RPMI7951 (cell line): ENCODE measurements around the gene RBMS1. TPM values are rescaled to one million over a fixed set of nuclear protein-coding genes. Genes with fewer than 3 reads are reported as not detected.

Experiments used
- DNase-seq: peaks from one replicate; pipeline ENCODE4 v3.0.0-alpha.2; 2012; ENCODE audit warnings: low read depth
- total RNA-seq: library from RNA; depleted of rRNA; stranded (reverse); fragments of >200 nt; shearing (Covaris generic); gene quantifications from 2 replicates; pipeline ENCODE4 v1.2.3, GENCODE V29; 2014

RBMS1 gene
- total RNA-seq, 1 experiment from 2014 or later = 82.7 TPM

- DNase-seq = no peak
Observed at GRCh38 chr2:160363961-160364360, 129.6 kb downstream of the RBMS1 start.

- DNase-seq = no peak
Observed at GRCh38 chr2:160363055-160363454, 130.6 kb downstream of the RBMS1 start.

- no peak for DNase-seq
Observed at GRCh38 chr2:160362541-160362940, 131.1 kb downstream of the RBMS1 start.

- no peak for DNase-seq
Observed at GRCh38 chr2:160362018-160362417, 131.6 kb downstream of the RBMS1 start.

GRCh38 chr2:160360089-160360757 is 133.4 kb downstream of the RBMS1 start:
- DNase-seq = no peak

GRCh38 chr2:160358046-160358445 is 135.6 kb downstream of the RBMS1 start:
- peak; percentile 68 for DNase-seq

GRCh38 chr2:160356485-160356884 is 137.1 kb downstream of the RBMS1 start:
- no peak for DNase-seq

- no peak for DNase-seq
Observed at GRCh38 chr2:160355080-160355479, 138.5 kb downstream of the RBMS1 start.

- DNase-seq = no peak
Observed at GRCh38 chr2:160354677-160355076, 138.9 kb downstream of the RBMS1 start.

GRCh38 chr2:160353813-160354212 is 139.8 kb downstream of the RBMS1 start:
- no peak for DNase-seq

GRCh38 chr2:160353166-160353565 is 140.4 kb downstream of the RBMS1 start:
- no peak for DNase-seq

GRCh38 chr2:160352500-160352899 is 141.1 kb downstream of the RBMS1 start:
- DNase-seq = no peak

- peak; percentile 76 for DNase-seq
Observed at GRCh38 chr2:160351956-160352355, 141.7 kb downstream of the RBMS1 start.

- DNase-seq = no peak
Observed at GRCh38 chr2:160349306-160349705, 144.3 kb downstream of the RBMS1 start.

- DNase-seq = no peak
Observed at GRCh38 chr2:160347269-160347863, 146.2 kb downstream of the RBMS1 start.

GRCh38 chr2:160345071-160345764 is 148.4 kb downstream of the RBMS1 start:
- no peak for DNase-seq

GRCh38 chr2:160343404-160343803 is 150.2 kb downstream of the RBMS1 start:
- DNase-seq = no peak

GRCh38 chr2:160339726-160340125 is 153.9 kb downstream of the RBMS1 start:
- no peak for DNase-seq

- no peak for DNase-seq
Observed at GRCh38 chr2:160338901-160339685, 154.5 kb downstream of the RBMS1 start.

GRCh38 chr2:160337728-160338127 is 155.9 kb downstream of the RBMS1 start:
- no peak for DNase-seq

GRCh38 chr2:160336635-160337034 is 157.0 kb downstream of the RBMS1 start:
- no peak for DNase-seq

GRCh38 chr2:160336105-160336504 is 157.5 kb downstream of the RBMS1 start:
- DNase-seq = no peak
